Gastroesophageal sphincter (tissue), 3 donors: ENCODE data around the gene ASB16.

Experiments
- EP300 ChIP-seq: sonication (generic); formaldehyde crosslinking; IDR thresholded peaks from one replicate; pipeline ENCODE4 v1.6.1; 2017; ENCODE audit warnings: antibody characterized with exemption, mild to moderate bottlenecking
- TF ChIP-seq, protein P1 (sequence below), 4 experiments: fragments of 200-600 bp in 2 of 4; fragments of 450-650 bp in 2 of 4; sonication (generic) in 1 of 4; IDR thresholded peaks; one replicate each; pipeline ENCODE4 v1.5.1; 2017 to 2019; ENCODE audit warnings: antibody characterized with exemption in 4 of 4, mild to moderate bottlenecking in 2 of 4, moderate library complexity in 2 of 4

DNA sequence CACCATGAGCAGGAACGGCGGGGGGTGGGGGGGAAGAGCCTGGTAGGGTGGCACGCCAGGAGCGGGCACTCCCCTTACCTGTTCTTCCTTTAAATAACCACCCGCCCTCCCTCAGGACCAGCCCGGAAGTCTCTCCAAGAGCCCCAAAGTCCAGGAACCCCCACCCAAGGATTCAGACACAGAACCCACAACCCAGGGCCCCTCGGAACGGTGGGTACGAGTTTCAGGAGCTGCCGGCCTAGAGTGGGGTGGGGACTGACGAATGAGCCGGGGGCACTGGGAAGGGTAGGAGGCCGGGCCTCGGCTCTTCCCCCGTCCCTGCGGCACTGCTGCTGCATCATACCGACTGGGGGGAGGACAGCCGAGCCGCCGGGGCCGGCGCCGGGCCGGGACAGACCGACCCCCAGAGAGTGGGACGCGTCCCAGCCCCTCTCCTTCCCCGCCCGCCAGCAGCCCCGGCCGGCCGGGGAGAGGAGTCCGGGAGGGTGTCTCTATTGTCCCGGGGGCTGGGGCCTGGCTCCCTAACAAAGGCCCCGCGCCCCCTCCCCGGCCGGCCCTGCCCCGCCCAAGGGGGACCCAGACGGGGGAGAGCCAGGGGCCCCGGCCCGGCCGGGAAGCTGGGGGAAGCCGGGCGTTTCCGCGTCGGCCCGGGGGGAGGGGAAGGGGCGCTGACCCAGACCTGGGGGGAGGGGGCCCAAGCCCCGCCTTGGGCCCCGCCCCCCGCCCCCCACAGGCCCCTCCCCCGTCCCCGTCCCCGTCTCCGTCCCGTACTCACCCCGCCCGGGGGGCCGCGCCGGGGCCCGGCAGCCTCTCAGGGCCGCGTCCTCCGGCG, 28.4 kb downstream of the ASB16 start:
- TF ChIP-seq, protein P1, sequence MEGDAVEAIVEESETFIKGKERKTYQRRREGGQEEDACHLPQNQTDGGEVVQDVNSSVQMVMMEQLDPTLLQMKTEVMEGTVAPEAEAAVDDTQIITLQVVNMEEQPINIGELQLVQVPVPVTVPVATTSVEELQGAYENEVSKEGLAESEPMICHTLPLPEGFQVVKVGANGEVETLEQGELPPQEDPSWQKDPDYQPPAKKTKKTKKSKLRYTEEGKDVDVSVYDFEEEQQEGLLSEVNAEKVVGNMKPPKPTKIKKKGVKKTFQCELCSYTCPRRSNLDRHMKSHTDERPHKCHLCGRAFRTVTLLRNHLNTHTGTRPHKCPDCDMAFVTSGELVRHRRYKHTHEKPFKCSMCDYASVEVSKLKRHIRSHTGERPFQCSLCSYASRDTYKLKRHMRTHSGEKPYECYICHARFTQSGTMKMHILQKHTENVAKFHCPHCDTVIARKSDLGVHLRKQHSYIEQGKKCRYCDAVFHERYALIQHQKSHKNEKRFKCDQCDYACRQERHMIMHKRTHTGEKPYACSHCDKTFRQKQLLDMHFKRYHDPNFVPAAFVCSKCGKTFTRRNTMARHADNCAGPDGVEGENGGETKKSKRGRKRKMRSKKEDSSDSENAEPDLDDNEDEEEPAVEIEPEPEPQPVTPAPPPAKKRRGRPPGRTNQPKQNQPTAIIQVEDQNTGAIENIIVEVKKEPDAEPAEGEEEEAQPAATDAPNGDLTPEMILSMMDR (IDR thresholded peaks at IDR 0.05): no peak
- no peak for TF ChIP-seq EP300
